BLaER1 (cell line): ENCODE data around the gene APOO.

Source experiments
- H3K27ac ChIP-seq: shearing (Covaris generic); formaldehyde crosslinking; 2 replicates; pipeline ENCODE4 v1.8.1; 2022
- H3K27me3 ChIP-seq: shearing (Covaris generic); formaldehyde crosslinking; 2 replicates; pipeline ENCODE4 v1.8.1; 2022
- H3K36me3 ChIP-seq: shearing (Covaris generic); formaldehyde crosslinking; 2 replicates; pipeline ENCODE4 v1.8.1; 2022
- H3K4me1 ChIP-seq: shearing (Covaris generic); formaldehyde crosslinking; 2 replicates; pipeline ENCODE4 v1.8.1; 2022
- H3K4me2 ChIP-seq: shearing (Covaris generic); formaldehyde crosslinking; 2 replicates; pipeline ENCODE4 v1.8.1; 2022
- H3K4me3 ChIP-seq: shearing (Covaris generic); formaldehyde crosslinking; 2 replicates; pipeline ENCODE4 v1.8.1; 2022
- H3K9ac ChIP-seq: shearing (Covaris generic); formaldehyde crosslinking; 2 replicates; pipeline ENCODE4 v1.8.1; 2022
- H3K9me3 ChIP-seq: shearing (Covaris generic); formaldehyde crosslinking; 2 replicates; pipeline ENCODE4 v1.8.1; 2022
- H4K20me1 ChIP-seq: shearing (Covaris generic); formaldehyde crosslinking; 2 replicates; pipeline ENCODE4 v1.8.1; 2022
- Cebpa-rat ChIP-seq: shearing (Covaris generic); IDR thresholded peaks from 2 replicates; pipeline ENCODE4 v1.8.1; 2022

Gene APOO

GRCh38 chrX:23907498-23908218 lies at the start of gene APOO, which contains the start of gene CXorf58:
APOO (minus strand) TSS chrX:23907938; CDS start chrX:23907702, 236 bp downstream.
CXorf58 (plus strand) TSS chrX:23908006; CDS start chrX:23910303, 2,297 bp downstream.
- Histone ChIP-seq H3K4me1 (0 out of 2 replicates have a peak, but pooled peaks cover 6% of the 10 kb centered on the region), H3K36me3 (no peaks in the 10 kb centered on the region), H3K9me3 (no peaks in the 10 kb centered on the region), H4K20me1 (no peaks in the 10 kb centered on the region), H3K4me3 (peak within 1 kb of the TSS; percentile 71), H3K27ac (peak within 1 kb of the TSS; percentile 67), H3K9ac (peak within 1 kb of the TSS; percentile 79), H3K4me2 (peak within 1 kb of the TSS; percentile 61), H3K27me3 (no peaks in the 10 kb centered on the region)
- TF ChIP-seq Cebpa-rat, result no peak

DNA sequence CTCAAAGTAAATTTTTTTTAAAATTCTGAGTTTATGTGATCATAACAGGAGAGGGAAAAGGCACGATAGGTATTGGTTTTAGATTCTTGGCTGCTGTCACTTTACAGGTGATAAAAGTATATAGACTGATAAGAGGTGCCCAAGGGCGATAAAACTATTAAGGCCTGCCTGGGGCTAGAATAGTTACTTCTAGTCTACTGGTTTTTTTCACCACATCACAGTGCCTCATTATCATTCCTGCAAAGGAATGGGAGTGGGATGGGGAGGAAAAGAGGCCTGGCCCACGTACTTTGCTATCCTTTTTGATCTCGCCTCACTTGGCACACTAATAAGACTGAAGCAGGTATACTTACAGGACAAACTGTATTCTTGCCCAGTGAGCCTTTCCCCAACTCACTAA lies 46.7 kb upstream of the APOO start:
- Histone ChIP-seq H3K4me3 (no peak overlapping the region), H3K27ac (no peak overlapping the region), H3K9ac (no peak overlapping the region), H3K4me1 (peaks cover 14% of the 10 kb centered on the region), H4K20me1 (no peaks in the 10 kb centered on the region), H3K9me3 (no peaks in the 10 kb centered on the region), H3K36me3 (no peaks in the 10 kb centered on the region), H3K4me2 (0 out of 2 replicates have a peak overlapping the region, but pooled peaks have one; percentile 64), H3K27me3 (no peaks in the 10 kb centered on the region)
- TF ChIP-seq Cebpa-rat, result no peak

DNA sequence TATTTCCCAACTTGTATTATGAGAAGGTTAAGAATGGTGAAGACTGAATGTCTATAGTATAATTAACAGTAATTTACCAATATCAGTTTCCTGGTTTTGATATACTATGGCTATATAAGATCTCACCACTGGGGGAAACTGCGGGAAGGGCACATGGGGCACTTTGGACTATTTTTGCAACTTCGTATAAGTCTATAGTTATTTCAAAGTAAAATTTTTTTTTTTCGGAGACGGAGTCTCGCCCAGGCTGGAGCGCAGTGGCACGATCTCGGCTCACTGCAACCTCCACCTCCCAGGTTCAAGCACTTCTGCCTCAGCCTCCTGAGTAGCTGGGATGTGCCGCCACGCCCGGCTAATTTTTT lies 46.2 kb upstream of the APOO start:
- Histone ChIP-seq H3K4me1 (peaks cover 14% of the 10 kb centered on the region), H3K9me3 (no peaks in the 10 kb centered on the region), H4K20me1 (no peaks in the 10 kb centered on the region), H3K4me2 (peak overlapping the region; percentile 64), H3K27me3 (no peaks in the 10 kb centered on the region), H3K4me3 (no peak overlapping the region), H3K36me3 (no peaks in the 10 kb centered on the region), H3K9ac (no peak overlapping the region), H3K27ac (0 out of 2 replicates have a peak overlapping the region, but pooled peaks have one; percentile 59)
- no peak for TF ChIP-seq Cebpa-rat

DNA sequence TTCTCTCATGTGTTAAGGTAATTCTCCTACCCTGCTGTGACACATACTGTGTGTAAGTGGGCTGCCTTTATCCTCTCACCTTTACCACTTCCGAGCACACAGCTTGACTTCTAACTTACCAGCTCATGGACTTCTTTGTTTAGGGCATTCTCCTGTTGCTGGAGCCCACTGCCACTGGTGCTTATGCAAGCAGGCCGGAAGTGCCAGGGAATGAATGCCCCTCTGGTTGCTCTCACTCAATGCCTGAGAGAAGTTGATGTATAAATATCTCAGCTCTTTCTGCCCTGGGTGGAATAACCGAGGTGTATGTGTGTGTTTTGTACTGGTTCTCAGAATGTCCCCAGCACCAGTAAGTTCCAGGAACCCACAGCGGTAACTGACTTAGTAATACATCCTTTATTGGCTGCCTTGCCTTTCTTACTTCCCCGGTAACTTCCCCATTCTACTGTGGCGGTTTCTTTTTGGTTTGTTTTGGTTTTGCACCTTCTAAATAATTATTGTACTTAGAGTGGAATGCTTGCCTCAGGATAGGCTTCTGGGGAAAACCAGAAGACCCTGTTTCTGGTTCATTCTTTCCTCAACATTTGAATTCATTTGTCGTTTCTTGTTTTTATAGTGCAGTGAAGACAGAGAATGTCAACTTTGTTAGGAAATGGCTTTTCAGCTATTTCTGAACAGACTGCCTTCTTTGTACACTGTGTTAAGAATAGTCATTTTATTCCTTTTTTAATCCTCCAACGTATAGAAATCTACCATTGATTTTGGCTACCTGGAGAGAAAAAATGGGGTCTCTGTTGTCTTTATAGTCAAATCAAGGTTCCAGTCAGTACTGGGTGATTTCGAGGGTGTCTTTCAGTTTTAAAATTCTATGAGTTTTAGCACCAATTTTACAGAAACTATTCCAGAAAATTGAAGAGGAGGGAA lies 45.5 kb upstream of the APOO start:
- Histone ChIP-seq H3K4me3 (0 out of 2 replicates have a peak overlapping the region, but pooled peaks have one; percentile 8), H3K27ac (peak overlapping the region; percentile 59), H3K4me2 (peak overlapping the region; percentile 64), H3K27me3 (no peaks in the 10 kb centered on the region), H3K9ac (peak overlapping the region; percentile 51; the same call in 1 of the 2 replicates), H3K36me3 (no peaks in the 10 kb centered on the region), H4K20me1 (no peaks in the 10 kb centered on the region), H3K4me1 (peaks cover 14% of the 10 kb centered on the region), H3K9me3 (no peaks in the 10 kb centered on the region)
- no peak for TF ChIP-seq Cebpa-rat

GRCh38 chrX:23952391-23952790 lies 44.7 kb upstream of the APOO start:
- H3K9ac ChIP-seq, result no peak overlapping the region
- no peak overlapping the region for H3K4me3 ChIP-seq
- no peaks in the 10 kb centered on the region for H3K36me3 ChIP-seq
- no peaks in the 10 kb centered on the region for H4K20me1 ChIP-seq
- H3K4me1 ChIP-seq, result peaks cover 14% of the 10 kb centered on the region
- H3K27me3 ChIP-seq, result no peaks in the 10 kb centered on the region
- H3K27ac ChIP-seq, result no peak overlapping the region
- no peak overlapping the region for H3K4me2 ChIP-seq
- no peak for TF ChIP-seq Cebpa-rat
- no peaks in the 10 kb centered on the region for H3K9me3 ChIP-seq

- no peak for TF ChIP-seq Cebpa-rat
- H4K20me1 ChIP-seq, result no peaks in the 10 kb centered on the region
These were observed 37.5 kb upstream of the APOO start for GRCh38 chrX:23945206-23945605.

GRCh38 chrX:23944234-23944633 lies 36.5 kb upstream of the APOO start:
- Histone ChIP-seq H3K9ac (no peak overlapping the region), H3K4me2 (no peak overlapping the region), H3K4me1 (no peaks in the 10 kb centered on the region), H3K4me3 (no peak overlapping the region), H4K20me1 (no peaks in the 10 kb centered on the region), H3K36me3 (no peaks in the 10 kb centered on the region), H3K27me3 (no peaks in the 10 kb centered on the region), H3K27ac (no peak overlapping the region), H3K9me3 (no peaks in the 10 kb centered on the region)
- no peak for TF ChIP-seq Cebpa-rat

More at GRCh38 chrX:23945206-23945605, 37.5 kb upstream of the APOO start:
- no peaks in the 10 kb centered on the region for H3K27me3 ChIP-seq
- no peaks in the 10 kb centered on the region for H3K9me3 ChIP-seq
- no peak overlapping the region for H3K4me3 ChIP-seq
- H3K4me2 ChIP-seq, result no peak overlapping the region
- no peak overlapping the region for H3K9ac ChIP-seq
- no peak overlapping the region for H3K27ac ChIP-seq
- H3K36me3 ChIP-seq, result no peaks in the 10 kb centered on the region
- H3K4me1 ChIP-seq, result no peaks in the 10 kb centered on the region

- Histone ChIP-seq H3K4me1 (no peaks in the 10 kb centered on the region), H3K9ac (no peak overlapping the region), H3K4me2 (no peak overlapping the region), H3K4me3 (no peak overlapping the region), H3K9me3 (no peaks in the 10 kb centered on the region), H4K20me1 (no peaks in the 10 kb centered on the region), H3K36me3 (no peaks in the 10 kb centered on the region), H3K27ac (no peak overlapping the region), H3K27me3 (no peaks in the 10 kb centered on the region)
- no peak for TF ChIP-seq Cebpa-rat
These were observed 31.5 kb upstream of the APOO start for GRCh38 chrX:23939203-23939602.

DNA sequence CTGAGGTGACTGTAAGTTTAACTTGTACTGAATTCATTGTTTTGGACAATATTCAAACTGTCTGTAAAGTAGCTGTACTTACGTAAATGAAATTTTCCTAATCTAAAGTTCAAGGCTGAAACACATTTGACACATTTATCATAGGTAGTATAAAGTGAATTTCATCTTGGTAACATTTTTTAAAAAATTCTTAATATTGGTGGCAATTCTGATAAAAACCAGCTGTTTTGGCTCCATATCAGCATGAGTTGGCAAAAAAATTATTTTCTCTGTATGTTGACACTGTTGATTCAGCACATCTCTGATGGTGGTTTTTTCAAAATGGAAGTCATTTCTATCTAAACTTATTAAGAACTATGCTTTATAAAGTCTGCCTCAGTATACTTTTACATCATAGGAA lies 31.0 kb upstream of the APOO start:
- no peak overlapping the region for H3K27ac ChIP-seq
- H3K9ac ChIP-seq, result no peak overlapping the region
- no peaks in the 10 kb centered on the region for H4K20me1 ChIP-seq
- TF ChIP-seq Cebpa-rat, result no peak
- no peak overlapping the region for H3K4me2 ChIP-seq
- H3K4me1 ChIP-seq, result no peaks in the 10 kb centered on the region
- H3K36me3 ChIP-seq, result no peaks in the 10 kb centered on the region
- no peaks in the 10 kb centered on the region for H3K27me3 ChIP-seq
- no peak overlapping the region for H3K4me3 ChIP-seq
- H3K9me3 ChIP-seq, result no peaks in the 10 kb centered on the region

DNA sequence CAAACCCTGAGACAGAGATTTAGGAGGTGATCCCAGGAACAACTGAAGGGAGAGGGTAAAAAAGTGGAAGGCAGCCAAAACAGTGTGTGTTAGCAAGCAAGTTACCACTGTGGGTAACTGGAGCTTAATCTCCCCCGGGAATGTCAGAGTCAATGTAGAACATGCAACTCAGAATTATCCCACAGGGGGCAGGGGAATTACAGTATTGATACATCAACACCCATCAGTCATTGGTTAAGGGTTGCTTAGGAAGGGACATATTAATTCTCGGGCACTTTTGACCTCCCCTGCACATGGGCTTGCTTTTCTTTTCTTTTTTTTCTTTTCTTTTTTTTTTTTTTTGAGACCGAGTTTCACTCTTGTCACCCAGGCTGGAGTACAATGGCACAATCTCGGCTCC lies 29.4 kb upstream of the APOO start:
- Histone ChIP-seq H3K27me3 (no peaks in the 10 kb centered on the region), H4K20me1 (no peaks in the 10 kb centered on the region), H3K36me3 (no peaks in the 10 kb centered on the region), H3K4me2 (no peak overlapping the region), H3K9ac (no peak overlapping the region), H3K4me3 (no peak overlapping the region), H3K4me1 (no peaks in the 10 kb centered on the region), H3K9me3 (no peaks in the 10 kb centered on the region), H3K27ac (no peak overlapping the region)
- TF ChIP-seq Cebpa-rat, result no peak
